Tibial artery (tissue), 4 donors: ENCODE measurements around the gene PDZD4.

Experiments
- DNase-seq, 2 donors: peaks; one replicate each; pipeline ENCODE4 v3.0.0-alpha.2; 2019
- H3K27ac ChIP-seq, 2 donors: fragments of 200-600 bp; sonication (generic) in 1 of 2; 1 replicate in 1 of 2; 2 replicates in 1 of 2; pipeline ENCODE4 v1.5.1; 2018 to 2019; ENCODE audit warnings: mild to moderate bottlenecking in 1 of 2
- H3K27me3 ChIP-seq, 2 donors: fragments of 200-600 bp; sonication (generic) in 1 of 2; one replicate each; pipeline versions ENCODE4 v1.5.1 to v1.6.0; 2016 to 2019
- H3K36me3 ChIP-seq, 3 donors: fragments of 200-600 bp; sonication (generic) in 2 of 3; one replicate each; pipeline ENCODE4 v1.5.1; 2016 to 2019; ENCODE audit warnings: mild to moderate bottlenecking in 2 of 3
- H3K4me1 ChIP-seq, 4 donors: fragments of 200-600 bp; sonication (generic) in 2 of 4; 1 replicate in 3 of 4; 2 replicates in 1 of 4; pipeline ENCODE4 v1.5.1; 2016 to 2019
- H3K4me3 ChIP-seq, 2 donors: fragments of 200-600 bp; sonication (generic) in 1 of 2; 1 replicate in 1 of 2; 2 replicates in 1 of 2; pipeline ENCODE4 v1.5.1; 2018 to 2019; ENCODE audit warnings: mild to moderate bottlenecking in 2 of 2
- H3K9me3 ChIP-seq, 3 donors: fragments of 200-600 bp; sonication (generic) in 1 of 3; one replicate each; pipeline ENCODE4 v1.5.1; 2016 to 2019
- intact Hi-C: fragments of 100-400 bp; cut with DNase I; formaldehyde crosslinking; loops from one replicate; pipeline ENCODE4 v1.15.0; 2023; ENCODE audit warnings: low total_unique reads
- TF ChIP-seq, protein P1 (sequence below), 2 experiments: fragments of 200-600 bp in 1 of 2; fragments of 450-650 bp in 1 of 2; IDR thresholded peaks; one replicate each; pipeline ENCODE4 v1.5.1; 2017 to 2019; ENCODE audit warnings: antibody characterized with exemption in 2 of 2, mild to moderate bottlenecking in 1 of 2, moderate library complexity in 1 of 2

PDZD4 gene

DNA sequence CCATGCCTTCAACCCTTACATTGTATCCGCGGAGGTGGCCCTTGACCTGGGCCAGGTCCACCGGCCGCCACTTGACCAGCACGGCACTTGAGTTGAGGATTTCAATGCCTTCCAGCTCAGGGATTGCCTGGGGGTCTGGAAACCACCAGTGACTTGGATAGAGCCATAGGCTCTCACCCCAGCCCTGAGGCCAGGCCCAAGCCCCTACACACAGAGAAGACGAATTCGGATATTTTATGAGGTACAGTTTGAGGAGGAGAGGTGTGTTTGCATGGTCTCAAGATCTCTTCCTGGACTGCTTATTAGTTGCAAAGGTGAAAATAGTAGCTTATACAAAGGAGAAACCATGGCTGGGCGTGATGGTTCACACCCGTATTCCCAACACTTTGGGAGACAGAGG, 35.3 kb upstream of the PDZD4 start:
- H3K4me3 ChIP-seq, result no peak overlapping the region
- peaks cover 0 to 14% of the 10 kb centered on the region in 2 donors for H3K27me3 ChIP-seq
- intact Hi-C loops, result no loop called here
- TF ChIP-seq, protein P1, sequence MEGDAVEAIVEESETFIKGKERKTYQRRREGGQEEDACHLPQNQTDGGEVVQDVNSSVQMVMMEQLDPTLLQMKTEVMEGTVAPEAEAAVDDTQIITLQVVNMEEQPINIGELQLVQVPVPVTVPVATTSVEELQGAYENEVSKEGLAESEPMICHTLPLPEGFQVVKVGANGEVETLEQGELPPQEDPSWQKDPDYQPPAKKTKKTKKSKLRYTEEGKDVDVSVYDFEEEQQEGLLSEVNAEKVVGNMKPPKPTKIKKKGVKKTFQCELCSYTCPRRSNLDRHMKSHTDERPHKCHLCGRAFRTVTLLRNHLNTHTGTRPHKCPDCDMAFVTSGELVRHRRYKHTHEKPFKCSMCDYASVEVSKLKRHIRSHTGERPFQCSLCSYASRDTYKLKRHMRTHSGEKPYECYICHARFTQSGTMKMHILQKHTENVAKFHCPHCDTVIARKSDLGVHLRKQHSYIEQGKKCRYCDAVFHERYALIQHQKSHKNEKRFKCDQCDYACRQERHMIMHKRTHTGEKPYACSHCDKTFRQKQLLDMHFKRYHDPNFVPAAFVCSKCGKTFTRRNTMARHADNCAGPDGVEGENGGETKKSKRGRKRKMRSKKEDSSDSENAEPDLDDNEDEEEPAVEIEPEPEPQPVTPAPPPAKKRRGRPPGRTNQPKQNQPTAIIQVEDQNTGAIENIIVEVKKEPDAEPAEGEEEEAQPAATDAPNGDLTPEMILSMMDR (IDR thresholded peaks at IDR 0.05), result no peak
- H3K36me3 ChIP-seq, result no peaks in the 10 kb centered on the region
- H3K4me1 ChIP-seq, result no peaks in the 10 kb centered on the region
- no peaks in the 10 kb centered on the region for H3K9me3 ChIP-seq
- H3K27ac ChIP-seq, result no peak overlapping the region
- no peak for DNase-seq

DNA sequence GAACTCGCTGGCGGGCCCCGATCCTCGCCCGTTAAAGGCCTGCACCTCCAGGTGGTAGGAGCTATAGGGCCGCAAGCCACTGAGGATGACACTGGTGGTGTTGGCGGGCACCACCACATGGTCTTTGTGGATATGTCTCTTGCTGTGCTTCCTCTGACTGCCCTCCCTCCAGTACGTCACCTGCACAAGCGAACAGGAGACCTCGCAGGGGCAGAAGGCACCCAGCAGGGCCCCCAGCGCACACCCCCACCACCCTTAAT, 34.9 kb upstream of the PDZD4 start:
- H3K27me3 ChIP-seq, result peaks cover 0 to 9% of the 10 kb centered on the region in 2 donors
- no peaks in the 10 kb centered on the region for H3K4me1 ChIP-seq
- DNase-seq, result no peak
- H3K9me3 ChIP-seq, result no peaks in the 10 kb centered on the region
- no peak overlapping the region for H3K4me3 ChIP-seq
- no peak overlapping the region for H3K27ac ChIP-seq
- no peaks in the 10 kb centered on the region for H3K36me3 ChIP-seq
- intact Hi-C loops, result no loop called here
- TF ChIP-seq, protein P1 (IDR thresholded peaks at IDR 0.05), result no peak

DNA sequence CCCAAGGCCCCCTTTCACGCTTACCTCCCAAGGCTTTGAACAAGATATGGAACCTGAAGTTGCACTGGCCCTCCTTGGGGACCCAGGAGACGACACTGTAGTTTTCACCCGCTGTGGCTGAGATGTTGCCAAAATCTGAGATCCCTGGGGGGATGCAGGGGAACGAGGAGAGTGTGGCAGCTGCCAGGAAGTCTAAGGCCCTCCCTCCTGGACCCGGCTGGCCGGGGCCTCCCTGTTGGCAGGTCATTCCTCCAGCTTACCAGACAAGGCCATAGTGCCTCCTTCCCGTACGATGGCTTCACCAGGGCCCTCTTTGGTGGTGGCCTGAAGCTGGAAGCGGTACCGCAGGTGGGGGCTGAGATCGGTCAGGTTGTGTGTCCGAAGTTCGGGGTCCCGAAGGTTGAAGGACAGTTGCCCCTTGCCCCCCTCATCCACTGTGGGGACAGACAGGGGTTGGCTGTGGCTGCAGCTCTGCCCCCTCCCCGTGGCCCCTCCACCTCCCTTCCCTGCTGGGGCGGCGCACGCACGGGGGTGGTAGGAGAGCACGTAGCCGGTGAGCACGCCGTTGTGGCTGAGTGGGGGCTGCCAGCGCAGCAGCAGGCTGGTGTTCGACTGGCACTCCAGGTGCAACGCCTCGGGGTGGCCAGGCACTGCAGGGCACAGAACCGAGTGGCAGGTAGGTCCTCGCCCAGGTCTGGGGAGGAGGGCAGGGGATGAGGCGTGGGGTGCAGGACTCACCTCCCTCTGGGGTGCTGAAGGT, 34.4 kb upstream of the PDZD4 start:
- DNase-seq, result no peak
- Histone ChIP-seq H3K4me1 (no peaks in the 10 kb centered on the region), H3K36me3 (no peaks in the 10 kb centered on the region), H3K27me3 (peaks cover 0 to 7% of the 10 kb centered on the region in 2 donors), H3K4me3 (no peak overlapping the region), H3K9me3 (no peaks in the 10 kb centered on the region), H3K27ac (no peak overlapping the region)
- intact Hi-C loops, result no loop called here
- TF ChIP-seq, protein P1 (IDR thresholded peaks at IDR 0.05), result no peak

DNA sequence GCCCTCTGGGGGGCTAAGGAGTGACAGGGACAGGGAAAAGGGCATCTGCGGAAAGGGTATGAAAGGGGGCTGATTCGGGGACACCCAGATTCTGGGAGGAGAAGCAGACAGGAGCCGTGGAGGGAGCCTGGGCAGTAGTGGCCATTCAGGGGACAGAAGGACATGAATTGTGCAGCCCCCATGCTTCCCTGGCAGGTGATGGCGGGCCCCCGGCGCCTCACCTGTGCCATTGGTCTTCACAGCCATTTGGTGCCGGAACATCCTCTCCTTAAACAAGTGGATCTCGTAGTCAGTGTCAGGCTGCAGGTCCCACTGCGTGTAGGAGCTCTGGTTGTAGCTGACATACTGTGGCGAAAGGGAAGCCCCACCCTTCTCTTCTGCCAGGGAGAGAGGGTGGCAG, 33.8 kb upstream of the PDZD4 start:
- Histone ChIP-seq H3K36me3 (no peaks in the 10 kb centered on the region), H3K27ac (no peak overlapping the region), H3K9me3 (no peaks in the 10 kb centered on the region), H3K4me3 (no peak overlapping the region), H3K27me3 (peaks cover 0 to 7% of the 10 kb centered on the region in 2 donors), H3K4me1 (no peaks in the 10 kb centered on the region)
- no peak for DNase-seq
- intact Hi-C loops, result no loop called here
- TF ChIP-seq, protein P1 (IDR thresholded peaks at IDR 0.05), result no peak

DNA sequence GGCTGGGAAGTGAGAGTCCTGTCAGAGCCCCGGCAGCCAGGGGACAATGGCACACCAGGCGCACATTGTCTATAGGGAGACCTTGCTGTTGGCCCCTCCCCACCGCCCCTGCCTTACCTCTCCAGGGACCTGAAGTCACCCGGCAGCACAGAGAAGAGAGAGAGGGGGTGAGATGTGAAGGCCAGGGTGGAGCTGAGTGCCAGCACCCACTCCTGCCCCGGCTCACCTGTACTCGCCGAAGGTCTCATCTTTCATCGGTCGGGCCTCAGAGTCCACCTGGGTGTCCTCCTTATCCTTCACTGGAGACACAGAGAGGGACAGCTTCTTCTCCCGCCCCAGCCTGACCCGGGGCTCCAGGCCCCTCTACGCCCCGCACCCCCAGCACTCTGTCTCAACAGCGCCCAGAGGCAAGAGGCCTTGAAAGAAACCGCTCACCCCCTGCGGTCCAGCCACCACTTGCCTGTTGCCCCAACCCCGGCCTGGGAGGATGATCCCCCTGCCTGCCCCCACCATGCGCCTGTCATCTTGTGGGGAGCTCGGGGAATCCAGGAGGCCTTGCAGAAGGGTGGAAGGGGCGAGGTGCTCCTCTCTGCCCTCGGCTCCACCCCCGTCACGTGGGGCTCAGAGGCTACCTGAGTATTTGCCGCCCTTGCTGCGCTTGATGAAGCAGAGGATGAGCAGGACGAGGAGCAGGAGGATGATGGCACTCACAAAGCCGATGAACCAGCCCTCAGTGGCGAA, 33.1 kb upstream of the PDZD4 start:
- Histone ChIP-seq H3K4me1 (no peaks in the 10 kb centered on the region), H3K36me3 (no peaks in the 10 kb centered on the region), H3K4me3 (no peak overlapping the region), H3K9me3 (peaks cover 0 to 4% (median 0%) of the 10 kb centered on the region in 3 donors), H3K27me3 (peaks cover 0 to 7% of the 10 kb centered on the region in 2 donors), H3K27ac (no peak overlapping the region)
- no peak for DNase-seq
- TF ChIP-seq, protein P1 (IDR thresholded peaks at IDR 0.05), result no peak
- intact Hi-C loops, result no loop called here
